Esophagus mucosa (tissue), 1 donor: ENCODE results near the gene TACC2. TPM values are rescaled to one million over a fixed set of nuclear protein-coding genes. Genes with fewer than 3 reads are reported as not detected.

ENCODE experiments used
- ATAC-seq: fragments of 200-7000 bp; cut with Tn5 transposase; one replicate; pipeline ENCODE4 v1.9.1; 2020
- total RNA-seq: library from RNA; stranded (reverse); gene quantifications from one replicate; pipeline ENCODE4 v1.2.4, GENCODE V29; 2023
- donor health status: DM: yes; HTN: yes; CAD: no.

TACC2 gene
- total RNA-seq, 1 donor from 2014 or later = 90.0 TPM

GRCh38 chr10:122171302-122172075, 182.5 kb downstream of the TACC2 start:
- no peak for ATAC-seq

- no peak for ATAC-seq
Observed at GRCh38 chr10:122172361-122173008, 183.5 kb downstream of the TACC2 start.

- peak; percentile 40 for ATAC-seq
Observed at GRCh38 chr10:122173337-122173736, 184.4 kb downstream of the TACC2 start.

- ATAC-seq = peak; percentile 65
Observed at GRCh38 chr10:122173766-122174435, 184.9 kb downstream of the TACC2 start.

GRCh38 chr10:122176232-122177213, 187.6 kb downstream of the TACC2 start:
- no peak for ATAC-seq

- no peak for ATAC-seq
Observed at GRCh38 chr10:122178655-122179054, 189.7 kb downstream of the TACC2 start.

GRCh38 chr10:122181041-122181732, 192.2 kb downstream of the TACC2 start:
- ATAC-seq = no peak

- no peak for ATAC-seq
Observed at GRCh38 chr10:122181876-122182275, 192.9 kb downstream of the TACC2 start.

- no peak for ATAC-seq
Observed at GRCh38 chr10:122182308-122182707, 193.3 kb downstream of the TACC2 start.

GRCh38 chr10:122184254-122184653, 195.3 kb downstream of the TACC2 start:
- no peak for ATAC-seq

GRCh38 chr10:122185643-122186042, 196.7 kb downstream of the TACC2 start:
- no peak for ATAC-seq

- ATAC-seq = no peak
Observed at GRCh38 chr10:122186816-122187810, 198.2 kb downstream of the TACC2 start.

- no peak for ATAC-seq
Observed at GRCh38 chr10:122188706-122189105, 199.7 kb downstream of the TACC2 start.

- no peak for ATAC-seq
Observed at GRCh38 chr10:122189185-122189584, 200.2 kb downstream of the TACC2 start.

GRCh38 chr10:122190176-122190943, 201.4 kb downstream of the TACC2 start:
- ATAC-seq = no peak

- no peak for ATAC-seq
Observed at GRCh38 chr10:122191936-122192541, 203.1 kb downstream of the TACC2 start.

- ATAC-seq = no peak
Observed at GRCh38 chr10:122194251-122194650, 205.3 kb downstream of the TACC2 start.

GRCh38 chr10:122196218-122196617, 207.3 kb downstream of the TACC2 start:
- ATAC-seq = no peak

GRCh38 chr10:122197611-122198222, 208.8 kb downstream of the TACC2 start:
- ATAC-seq = peak; percentile 17
